HCEC 1CT (cell line): ENCODE measurements around the gene GGA3.

Experiments
- DNase-seq: peaks from one replicate; pipeline ENCODE4 v3.0.0-alpha.2; 2017

Gene GGA3

GRCh38 chr17:75245011-75245410, 16.4 kb downstream of the GGA3 start:
- no peak for DNase-seq

DNA sequence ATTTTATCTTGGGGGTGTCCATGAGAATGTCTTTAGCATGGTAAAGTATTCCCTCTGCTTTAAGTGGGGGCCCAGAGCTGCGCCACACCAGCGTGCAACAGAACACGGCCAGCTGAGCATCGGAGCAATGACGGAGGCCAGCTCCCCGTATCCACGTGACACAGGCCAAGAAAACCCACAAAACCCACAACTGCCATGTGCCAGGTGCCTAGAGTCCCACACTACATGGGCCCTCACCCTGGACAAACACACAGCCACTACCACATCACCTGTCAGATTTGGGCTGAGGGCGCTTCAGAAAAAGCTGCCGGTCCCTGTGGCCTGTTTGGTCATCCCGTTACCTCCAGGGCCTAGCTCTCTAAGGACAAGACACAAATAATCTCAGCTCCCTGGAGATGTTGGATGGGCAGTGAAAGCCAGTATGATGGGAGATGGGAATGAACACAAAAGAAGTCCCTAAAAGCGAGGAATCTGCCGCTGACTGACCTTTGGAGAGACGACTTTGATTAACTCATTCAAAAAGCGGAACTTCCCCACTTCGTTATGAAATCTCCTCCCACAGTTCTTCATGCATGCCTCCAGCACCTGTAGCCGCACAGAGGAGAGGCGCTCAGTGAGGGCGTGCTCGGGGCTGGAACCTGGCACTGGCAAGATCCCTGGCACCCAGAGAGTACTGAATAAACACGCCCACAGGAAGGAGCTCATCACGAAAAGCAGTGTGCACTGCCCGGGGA, 17.1 kb downstream of the GGA3 start:
- no peak for DNase-seq

DNA sequence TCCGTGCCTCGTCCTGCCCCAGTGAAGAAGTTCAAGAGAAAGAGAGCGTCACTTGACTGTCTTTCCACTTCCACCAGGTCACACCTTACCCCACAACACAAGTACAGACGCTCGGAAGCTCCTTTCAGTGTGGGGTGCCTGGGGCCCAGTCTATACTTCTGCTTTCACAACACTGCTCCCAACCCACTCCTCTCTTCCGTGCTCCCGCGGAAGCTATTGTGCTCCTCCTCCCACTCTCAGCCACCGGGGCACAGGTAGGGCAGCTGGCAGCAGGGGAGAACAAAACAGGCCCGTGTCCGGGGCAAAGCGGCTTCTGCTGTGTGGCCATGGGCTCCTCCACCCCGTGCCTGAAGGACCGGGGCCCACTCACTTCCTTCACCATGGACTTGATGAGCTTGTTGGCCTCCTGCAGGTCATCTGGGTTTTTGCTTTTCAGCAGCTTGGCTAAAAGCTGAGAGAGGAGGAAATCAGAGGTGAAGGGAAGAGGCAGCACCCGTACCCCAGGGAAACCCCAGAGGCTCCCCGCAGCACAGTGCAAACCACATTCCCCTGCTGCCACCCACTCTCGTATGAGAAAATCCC, 18.9 kb downstream of the GGA3 start:
- DNase-seq: no peak

GRCh38 chr17:75241996-75242460, 19.4 kb downstream of the GGA3 start:
- peak; percentile 46 for DNase-seq

DNA sequence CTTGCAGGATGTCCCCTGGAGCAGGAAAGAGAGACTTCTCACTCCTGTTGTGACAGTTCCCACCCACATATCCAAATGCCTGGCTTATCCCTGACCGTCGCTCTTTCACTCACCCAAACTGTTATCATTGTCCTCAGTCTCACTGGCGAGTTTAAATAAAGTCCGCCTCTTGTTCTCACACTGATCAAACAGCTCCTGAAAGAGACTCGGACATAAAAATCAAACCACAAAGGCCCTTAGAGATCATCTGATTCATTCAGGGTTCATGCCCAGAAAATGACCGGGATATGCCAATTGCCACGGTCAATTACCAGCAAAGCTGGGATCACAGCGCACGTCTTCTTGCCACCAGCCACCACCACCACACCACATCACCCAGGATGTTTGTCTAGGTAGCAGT, 19.9 kb downstream of the GGA3 start:
- DNase-seq: no peak

DNA sequence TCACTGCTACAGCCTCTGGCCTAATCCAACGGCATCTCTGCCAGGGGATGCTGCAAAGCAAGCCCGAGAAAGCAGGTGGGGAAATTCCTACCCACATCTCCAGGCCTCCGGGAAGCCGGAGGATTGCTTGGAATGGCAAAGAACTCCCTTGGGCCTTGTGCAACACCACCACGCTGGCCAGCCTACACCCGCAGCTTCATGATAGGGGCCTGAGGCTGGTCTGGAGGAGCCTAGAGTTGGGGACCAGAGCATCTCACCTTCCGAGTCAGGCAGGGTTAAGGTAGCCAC, 20.3 kb downstream of the GGA3 start:
- no peak for DNase-seq

- peak; percentile 37 for DNase-seq
These were observed 20.8 kb downstream of the GGA3 start for GRCh38 chr17:75240394-75241142.

DNA sequence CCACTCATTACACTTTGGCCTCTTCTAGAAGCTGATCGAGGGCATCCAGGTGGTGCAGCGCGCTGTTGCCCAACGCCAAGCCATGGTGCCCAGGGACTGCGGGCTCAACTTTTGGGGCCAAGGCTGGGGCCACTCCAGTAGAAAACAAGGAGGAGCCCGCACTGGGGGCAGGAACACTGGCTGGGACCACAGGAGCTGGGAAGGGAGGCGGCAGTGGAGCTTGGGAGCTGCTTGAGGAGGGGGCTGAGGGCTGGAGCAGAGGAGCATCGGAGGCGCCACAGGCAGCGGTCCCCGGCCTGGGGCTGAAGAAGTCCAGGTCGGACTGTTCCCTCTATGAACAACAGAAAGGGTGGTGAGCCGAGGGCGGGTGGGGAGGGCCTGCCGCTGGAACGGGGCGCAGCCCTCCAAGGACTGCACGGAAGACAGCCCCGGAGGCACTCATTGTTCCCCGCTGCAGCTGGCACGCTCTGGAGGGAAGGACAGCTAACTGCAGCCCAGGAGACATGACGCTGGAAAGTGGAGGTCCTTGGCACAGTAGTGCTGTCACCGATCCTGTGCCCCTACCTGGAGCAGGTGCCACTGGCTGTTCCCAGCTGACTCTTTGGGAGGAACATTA, 21.5 kb downstream of the GGA3 start:
- no peak for DNase-seq

DNA sequence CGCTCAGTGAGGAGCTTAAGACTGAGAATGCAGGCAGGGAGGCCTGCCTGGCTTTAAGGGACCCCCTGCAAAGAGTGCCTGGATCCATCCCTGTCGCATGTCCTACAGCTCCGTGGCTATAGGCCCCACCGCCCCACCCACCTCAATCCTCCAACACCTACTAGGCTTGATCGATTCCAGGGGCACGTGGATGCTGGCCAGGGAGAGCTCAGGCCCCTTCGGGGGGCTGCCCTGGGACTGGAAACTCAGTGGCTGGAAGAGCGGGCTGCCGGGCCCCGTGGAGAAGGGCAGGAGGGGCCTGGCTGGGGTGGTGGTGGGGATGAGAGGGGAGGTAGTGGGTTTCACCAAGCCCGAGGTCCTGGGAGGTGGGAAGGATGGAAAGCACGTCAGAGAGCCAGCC, 22.2 kb downstream of the GGA3 start:
- no peak for DNase-seq

GRCh38 chr17:75238684-75239191, 22.7 kb downstream of the GGA3 start:
- peak; percentile 71 for DNase-seq

GRCh38 chr17:75238020-75238580, 23.3 kb downstream of the GGA3 start:
- DNase-seq: no peak

DNA sequence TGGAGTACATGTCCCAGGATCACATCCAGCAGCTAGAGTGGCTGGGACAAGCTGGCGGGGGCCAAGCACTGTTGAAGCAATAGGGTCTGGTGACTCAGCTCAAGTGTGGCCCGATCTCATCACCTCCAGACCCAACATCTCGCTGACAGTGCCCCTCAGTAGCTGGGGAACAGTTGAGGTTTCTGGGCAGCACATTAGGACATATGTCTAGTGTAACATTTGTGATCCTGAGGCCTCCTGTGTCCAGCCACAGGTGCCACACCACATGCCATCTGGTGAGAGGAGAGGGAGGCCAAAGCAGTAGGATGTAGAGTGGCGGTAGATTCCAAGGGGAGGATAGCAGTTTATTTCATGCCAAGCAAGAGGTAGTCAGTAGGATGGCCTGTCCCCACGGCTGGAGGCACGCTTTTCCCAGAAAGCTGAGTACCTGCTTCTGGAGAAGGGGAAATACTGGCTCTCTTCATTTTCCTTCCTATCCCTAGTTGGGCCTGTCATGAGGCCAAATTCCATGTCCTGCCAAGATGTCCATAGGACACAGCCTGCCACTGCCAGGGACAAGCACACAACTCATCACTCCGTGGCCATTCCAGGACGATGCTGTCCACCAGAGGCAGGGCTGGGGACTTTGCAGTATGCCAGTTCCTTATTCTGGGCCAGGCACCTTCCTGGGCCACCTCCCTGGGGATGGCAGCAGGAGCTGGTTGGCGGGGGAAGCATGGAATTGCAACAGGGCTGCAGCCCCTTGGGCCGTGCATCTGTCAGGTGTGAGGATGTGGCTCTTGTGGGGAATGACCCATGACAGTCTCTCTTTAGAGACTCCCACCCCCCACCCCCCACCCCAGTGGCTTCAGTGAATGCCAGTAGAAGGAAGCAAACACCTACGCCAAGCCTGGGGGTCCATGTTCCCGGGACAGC, 24.0 kb downstream of the GGA3 start:
- DNase-seq: no peak

DNA sequence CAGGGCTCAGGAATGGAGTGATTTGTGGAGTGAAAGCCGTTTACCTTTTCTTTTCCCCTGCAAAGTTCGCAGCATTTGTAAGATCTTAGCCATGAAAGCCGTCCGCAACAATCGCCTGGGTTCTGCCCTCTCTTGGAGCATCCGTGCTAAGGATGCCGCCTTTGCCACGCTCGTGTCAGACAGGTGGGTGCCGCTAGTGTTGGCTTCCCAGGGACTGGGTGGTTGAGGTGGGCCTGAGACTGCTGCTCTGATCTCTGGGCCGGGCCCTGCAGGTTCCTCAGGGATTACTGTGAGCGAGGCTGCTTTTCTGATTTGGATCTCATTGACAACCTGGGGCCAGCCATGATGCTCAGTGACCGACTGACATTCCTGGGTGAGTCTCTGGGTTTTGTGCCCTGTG, 28.6 kb downstream of the GGA3 start:
- DNase-seq: no peak

GRCh38 chr17:75231741-75232464, 29.5 kb downstream of the GGA3 start:
- no peak for DNase-seq

DNA sequence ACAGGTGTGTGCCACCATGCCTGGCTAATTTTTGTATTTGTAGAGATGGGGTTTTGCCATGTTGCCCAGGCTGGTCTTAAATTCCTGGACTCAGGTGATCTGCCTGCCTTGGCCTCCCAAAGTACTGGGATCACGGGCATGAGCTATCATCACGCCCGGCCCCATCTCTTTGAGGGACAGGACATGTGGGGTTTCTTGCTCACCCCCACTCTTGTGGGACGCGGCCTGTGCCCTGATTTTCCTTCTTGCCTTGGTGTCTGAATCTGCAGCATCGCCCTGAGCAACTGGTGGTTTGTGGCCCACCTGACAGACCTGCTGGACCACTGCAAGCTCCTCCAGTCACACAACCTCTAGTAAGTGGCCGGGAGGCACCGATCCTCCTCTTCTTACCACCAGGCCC, 30.3 kb downstream of the GGA3 start:
- DNase-seq: no peak

DNA sequence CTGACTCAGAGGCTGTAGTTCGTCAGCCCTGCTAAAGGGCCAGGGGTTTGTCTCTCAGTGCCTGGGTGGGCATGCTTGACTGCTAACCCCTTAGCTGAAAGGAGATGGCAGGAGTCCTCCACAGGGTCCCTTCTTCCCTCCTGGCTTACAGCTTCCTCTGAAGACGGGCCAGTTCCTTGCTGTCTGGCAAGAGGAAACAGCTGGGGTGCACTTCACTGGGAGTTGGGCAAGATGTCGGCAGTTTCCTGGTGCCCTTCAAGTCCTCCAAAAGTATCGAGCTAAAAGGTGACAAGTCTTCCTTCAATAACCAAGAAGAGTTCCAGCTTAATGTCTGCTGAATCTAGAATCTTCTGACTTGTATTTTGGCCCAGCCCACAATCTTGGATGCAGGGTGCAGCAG, 32.6 kb downstream of the GGA3 start:
- DNase-seq: no peak

- no peak for DNase-seq
These were observed 33.1 kb downstream of the GGA3 start for GRCh38 chr17:75228305-75228704.

GRCh38 chr17:75227729-75228128, 33.7 kb downstream of the GGA3 start:
- DNase-seq: no peak

DNA sequence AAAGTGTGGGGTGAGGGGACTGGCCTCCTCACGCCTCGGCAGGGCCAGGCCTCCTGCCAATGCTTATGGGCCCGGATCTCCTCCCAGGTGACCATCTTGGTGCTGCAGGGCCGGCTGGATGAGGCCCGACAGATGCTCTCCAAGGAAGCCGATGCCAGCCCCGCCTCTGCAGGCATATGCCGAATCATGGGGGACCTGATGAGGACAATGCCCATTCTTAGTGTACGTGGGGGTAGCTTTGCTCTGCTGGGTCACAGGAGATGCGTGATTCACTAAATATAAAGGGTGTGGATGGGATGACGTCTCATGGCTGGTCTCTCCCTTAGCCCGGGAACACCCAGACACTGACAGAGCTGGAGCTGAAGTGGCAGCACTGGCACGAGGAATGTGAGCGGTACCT, 36.4 kb downstream of the GGA3 start:
- DNase-seq: no peak

DNA sequence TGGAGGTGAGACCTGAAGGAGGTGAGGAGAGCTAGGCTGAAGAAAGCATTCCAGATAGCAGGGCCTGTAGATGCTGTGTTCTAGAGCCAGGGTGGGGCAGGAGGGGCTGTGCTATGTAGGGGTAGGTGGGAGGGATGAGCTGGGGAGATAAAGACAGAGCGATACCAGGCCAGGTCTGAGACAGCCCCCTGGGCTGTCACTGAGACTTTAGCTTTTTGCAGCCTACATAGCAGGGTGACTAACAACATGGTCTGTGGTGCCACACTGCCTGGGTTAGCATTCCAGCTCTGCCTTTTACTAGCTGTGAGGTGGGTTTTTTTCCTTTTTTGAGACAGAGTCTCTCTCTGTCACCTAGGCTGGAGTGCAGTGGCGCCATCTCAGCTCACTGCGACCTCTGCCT, 41.6 kb downstream of the GGA3 start:
- DNase-seq: no peak

GRCh38 chr17:75218131-75218530, 43.3 kb downstream of the GGA3 start:
- DNase-seq: no peak

DNA sequence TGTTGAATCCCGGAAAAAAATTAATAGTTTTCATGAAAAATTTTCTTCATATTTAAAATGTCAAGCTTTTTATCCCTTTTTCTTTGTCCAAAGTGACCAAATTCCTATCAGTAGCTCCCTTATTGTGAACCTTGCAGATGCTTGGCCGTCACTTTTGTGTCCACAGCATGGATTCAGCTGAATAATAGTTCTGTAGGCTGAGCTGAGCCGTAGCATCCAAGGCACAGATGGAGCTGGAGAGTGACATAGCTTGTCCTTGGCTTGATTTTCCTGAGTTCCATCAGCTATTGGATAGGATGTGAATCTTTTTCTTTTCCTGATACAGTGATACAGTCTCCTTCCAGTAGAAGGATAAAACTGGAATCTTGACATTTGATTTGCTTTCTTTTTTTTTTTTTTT, 52.3 kb downstream of the GGA3 start:
- DNase-seq: no peak
